NCI-H460 (cell line): Measurements from ENCODE around the gene SEC11A. TPM values are rescaled to one million over a fixed set of nuclear protein-coding genes. Genes with fewer than 3 reads are reported as not detected.
"Not testable (repeated sequence)": the region's sequence is repeated elsewhere in the genome, so short reads cannot be mapped to it uniquely, and the experiment has no call there.

ENCODE experiments used
- DNase-seq: peaks from one replicate; pipeline ENCODE4 v3.0.0-alpha.2; 2016; ENCODE audit warnings: low read depth; ENCODE audit errors: extremely low read depth
- total RNA-seq: library from RNA; depleted of rRNA; stranded (reverse); fragments of >200 nt; shearing (Covaris generic); gene quantifications from 2 replicates; pipeline ENCODE4 v1.2.3, GENCODE V29; 2014; rRNA removed

The SEC11A gene
- total RNA-seq, 1 experiment from 2014 or later: 212 TPM

GRCh38 chr15:84645997-84646396 is 69.9 kb downstream of the SEC11A start:
- no peak for DNase-seq

- no peak for DNase-seq
Observed at GRCh38 chr15:84645496-84645895, 70.4 kb downstream of the SEC11A start.

- no peak for DNase-seq
Observed at GRCh38 chr15:84643838-84644237, 72.1 kb downstream of the SEC11A start.

- not testable (repeated sequence) for DNase-seq
Observed at GRCh38 chr15:84642640-84643039, 73.3 kb downstream of the SEC11A start.

- DNase-seq: not testable (repeated sequence)
Observed at GRCh38 chr15:84641871-84642270, 74.1 kb downstream of the SEC11A start.

GRCh38 chr15:84638103-84638502 is 77.8 kb downstream of the SEC11A start:
- no peak for DNase-seq

GRCh38 chr15:84634228-84634837 is 81.6 kb downstream of the SEC11A start:
- DNase-seq: no peak

- peak; percentile 38 for DNase-seq
Observed at GRCh38 chr15:84633311-84634227, 82.4 kb downstream of the SEC11A start.

- DNase-seq: no peak
Observed at GRCh38 chr15:84631706-84632272, 84.2 kb downstream of the SEC11A start.

- DNase-seq: no peak
Observed at GRCh38 chr15:84629033-84629432, 86.9 kb downstream of the SEC11A start.

- no peak for DNase-seq
Observed at GRCh38 chr15:84625123-84625522, 90.8 kb downstream of the SEC11A start.

- DNase-seq: no peak
Observed at GRCh38 chr15:84624359-84624758, 91.6 kb downstream of the SEC11A start.

- DNase-seq: no peak
Observed at GRCh38 chr15:84621358-84621979, 94.5 kb downstream of the SEC11A start.

- no peak for DNase-seq
Observed at GRCh38 chr15:84620626-84621025, 95.3 kb downstream of the SEC11A start.

Other genes with a start within 250 kb of the SEC11A start
- gene ZSCAN2, start 115.1 kb downstream of the SEC11A start, total RNA-seq: 9.1 and 10.3 TPM in 2 replicates
- 32.2 and 43.8 TPM in 2 replicates for gene WDR73, start 61.9 kb downstream of the SEC11A start, total RNA-seq
- 13.3 and 16.4 TPM in 2 replicates for gene NMB, start 57.9 kb downstream of the SEC11A start, total RNA-seq
- gene ZNF592, start 32.5 kb upstream of the SEC11A start, total RNA-seq: 8.1 and 8.4 TPM in 2 replicates
- gene ALPK3, start 101.2 kb upstream of the SEC11A start, total RNA-seq: 0.05 and 0.06 TPM in 2 replicates
- not detected in 2 replicates for gene SLC28A1, start 168.5 kb upstream of the SEC11A start, total RNA-seq